ENCODE results near the gene PACS1.

DNA sequence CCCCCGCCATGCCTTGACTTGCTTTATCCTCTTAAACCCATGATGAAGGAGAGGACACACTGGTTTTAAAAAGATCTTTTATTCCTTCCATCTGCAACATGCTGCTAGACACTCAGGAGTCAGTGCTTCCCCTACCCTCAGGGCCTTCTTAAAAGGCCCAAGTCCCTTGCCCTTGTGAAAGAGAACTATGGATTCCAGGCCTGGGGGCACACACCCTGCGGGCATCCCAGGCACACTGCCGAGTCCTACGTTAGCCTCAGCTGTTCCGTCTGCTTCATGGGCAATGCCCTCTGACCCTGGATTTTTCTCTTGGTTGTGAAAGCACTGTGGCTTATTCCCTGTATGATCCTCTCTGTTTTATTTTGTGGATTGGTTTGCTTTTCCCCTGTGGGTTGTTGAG is 163.2 kb downstream of the PACS1 start:
- TF ChIP-seq, protein P1, sequence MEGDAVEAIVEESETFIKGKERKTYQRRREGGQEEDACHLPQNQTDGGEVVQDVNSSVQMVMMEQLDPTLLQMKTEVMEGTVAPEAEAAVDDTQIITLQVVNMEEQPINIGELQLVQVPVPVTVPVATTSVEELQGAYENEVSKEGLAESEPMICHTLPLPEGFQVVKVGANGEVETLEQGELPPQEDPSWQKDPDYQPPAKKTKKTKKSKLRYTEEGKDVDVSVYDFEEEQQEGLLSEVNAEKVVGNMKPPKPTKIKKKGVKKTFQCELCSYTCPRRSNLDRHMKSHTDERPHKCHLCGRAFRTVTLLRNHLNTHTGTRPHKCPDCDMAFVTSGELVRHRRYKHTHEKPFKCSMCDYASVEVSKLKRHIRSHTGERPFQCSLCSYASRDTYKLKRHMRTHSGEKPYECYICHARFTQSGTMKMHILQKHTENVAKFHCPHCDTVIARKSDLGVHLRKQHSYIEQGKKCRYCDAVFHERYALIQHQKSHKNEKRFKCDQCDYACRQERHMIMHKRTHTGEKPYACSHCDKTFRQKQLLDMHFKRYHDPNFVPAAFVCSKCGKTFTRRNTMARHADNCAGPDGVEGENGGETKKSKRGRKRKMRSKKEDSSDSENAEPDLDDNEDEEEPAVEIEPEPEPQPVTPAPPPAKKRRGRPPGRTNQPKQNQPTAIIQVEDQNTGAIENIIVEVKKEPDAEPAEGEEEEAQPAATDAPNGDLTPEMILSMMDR (conservative IDR thresholded peaks at IDR 0.05), result no peak
- no peak for TF ChIP-seq ZFX (IDR thresholded peaks at IDR 0.05)
